Measurements from ENCODE around the gene LIN7A. TPM values are rescaled to one million over a fixed set of nuclear protein-coding genes. Genes with fewer than 3 reads are reported as not detected.

LIN7A gene
- total and polyA plus RNA-seq, 3 experiments from 2014 or later, result not detected

DNA sequence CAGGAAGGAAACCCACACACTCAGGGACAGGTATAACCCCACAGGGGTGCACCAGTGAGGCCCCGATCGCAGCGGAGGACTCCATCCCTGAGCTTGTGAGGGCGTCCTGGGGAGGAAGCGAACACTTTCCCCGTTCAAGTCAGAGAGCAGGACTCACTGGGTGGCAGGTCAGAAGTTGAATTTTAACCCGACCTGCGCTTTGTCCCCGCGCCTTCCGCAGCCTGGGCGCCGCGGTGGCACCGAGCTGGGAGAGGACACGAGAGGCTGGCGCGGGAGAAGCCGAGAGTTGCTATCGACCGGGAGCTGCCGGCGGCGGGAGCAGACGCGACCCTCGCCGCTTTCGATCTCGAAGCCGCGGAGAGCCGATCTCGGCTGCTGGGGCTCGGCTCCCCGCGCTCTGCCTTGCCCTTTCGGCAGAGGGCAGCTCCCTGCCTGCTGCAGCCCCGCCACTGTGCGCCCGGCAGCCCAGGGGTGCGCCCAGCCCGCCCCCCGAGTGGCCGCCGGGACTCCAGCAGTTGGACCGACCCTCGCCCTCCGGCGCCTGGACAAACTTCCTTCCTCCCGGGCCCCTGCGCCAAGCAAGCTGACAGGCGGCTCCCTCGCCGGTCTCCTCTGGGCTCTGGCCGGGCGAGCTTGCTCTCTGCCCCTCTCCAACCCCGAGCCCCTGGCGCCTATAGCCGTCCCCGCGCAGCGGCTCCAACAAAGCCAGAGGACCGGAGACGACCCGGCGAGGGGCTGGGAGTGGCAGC is 918 bp downstream of the LIN7A start:
- no peak for DNase-seq
- H3K27ac ChIP-seq (ENCODE audit: low read depth, low read length), result no peak overlapping the region
- no peaks in the 10 kb centered on the region for H3K36me3 ChIP-seq (ENCODE audit: insufficient read depth, low read length)
- no peaks in the 10 kb centered on the region for H3K27me3 ChIP-seq (ENCODE audit: insufficient read depth, low read length, poor library complexity, severe bottlenecking)
- ChIA-PET CTCF (no interaction called here), POLR2A (no interaction called here)
- Mint-ChIP-seq H3K27me3 (peaks cover 9 to 18% of the 10 kb centered on the region in 2 donors), H3K27ac (no peak overlapping the region), H3K36me3 (no peaks in the 10 kb centered on the region), H3K4me3 (no peak overlapping the region), H3K4me1 (no peaks in the 10 kb centered on the region), H3K9me3 (peaks cover 0 to 7% (median 2%) of the 10 kb centered on the region in 5 donors)
- H3K9me3 ChIP-seq (ENCODE audit: low read length), result no peaks in the 10 kb centered on the region
- H3K4me1 ChIP-seq (ENCODE audit: insufficient read depth, low read length), result no peaks in the 10 kb centered on the region
- H3K4me3 ChIP-seq (ENCODE audit: low read length), result no peak overlapping the region

DNA sequence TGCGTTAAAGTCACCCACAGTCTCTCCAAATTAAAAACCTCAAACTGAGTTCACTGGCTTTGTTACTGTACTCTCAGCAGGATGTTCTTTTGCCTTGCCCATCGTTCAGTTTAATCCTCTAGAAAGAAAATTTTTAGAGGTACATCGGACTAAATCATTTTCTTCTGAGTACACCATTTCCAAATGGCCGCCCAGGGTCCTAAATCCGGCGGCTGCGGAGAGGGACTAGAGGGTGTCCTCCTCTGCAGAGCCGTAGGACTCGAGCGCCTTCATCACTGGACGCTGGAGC is 1.4 kb downstream of the LIN7A start:
- no peak overlapping the region for H3K4me3 ChIP-seq (ENCODE audit: low read length)
- H3K27me3 ChIP-seq (ENCODE audit: insufficient read depth, low read length, poor library complexity, severe bottlenecking), result no peaks in the 10 kb centered on the region
- H3K27me3 Mint-ChIP-seq, result peaks cover 9 to 18% of the 10 kb centered on the region in 2 donors
- H3K9me3 Mint-ChIP-seq, result peaks cover 0 to 7% (median 2%) of the 10 kb centered on the region in 5 donors
- H3K27ac Mint-ChIP-seq, result no peak overlapping the region
- no peak overlapping the region for H3K27ac ChIP-seq (ENCODE audit: low read depth, low read length)
- no peaks in the 10 kb centered on the region for H3K36me3 Mint-ChIP-seq
- no peak overlapping the region for H3K4me3 Mint-ChIP-seq
- ChIA-PET CTCF (no interaction called here), POLR2A (no interaction called here)
- H3K9me3 ChIP-seq (ENCODE audit: low read length), result no peaks in the 10 kb centered on the region
- H3K4me1 Mint-ChIP-seq, result no peaks in the 10 kb centered on the region
- no peak for DNase-seq
- no peaks in the 10 kb centered on the region for H3K36me3 ChIP-seq (ENCODE audit: insufficient read depth, low read length)
- no peaks in the 10 kb centered on the region for H3K4me1 ChIP-seq (ENCODE audit: insufficient read depth, low read length)

- Mint-ChIP-seq H3K36me3 (no peaks in the 10 kb centered on the region), H3K4me1 (no peaks in the 10 kb centered on the region), H3K27ac (no peak overlapping the region), H3K27me3 (peaks cover 9 to 18% of the 10 kb centered on the region in 2 donors), H3K4me3 (no peak overlapping the region), H3K9me3 (peaks cover 0 to 8% (median 2%) of the 10 kb centered on the region in 5 donors)
- Histone ChIP-seq H3K27me3 (ENCODE audit: insufficient read depth, low read length, poor library complexity, severe bottlenecking) (no peaks in the 10 kb centered on the region), H3K4me1 (ENCODE audit: insufficient read depth, low read length) (no peaks in the 10 kb centered on the region), H3K27ac (ENCODE audit: low read depth, low read length) (no peak overlapping the region), H3K4me3 (ENCODE audit: low read length) (no peak overlapping the region), H3K9me3 (ENCODE audit: low read length) (no peaks in the 10 kb centered on the region), H3K36me3 (ENCODE audit: insufficient read depth, low read length) (no peaks in the 10 kb centered on the region)
- ChIA-PET CTCF (no interaction called here), POLR2A (no interaction called here)
- DNase-seq, result no peak
Observed at GRCh38 chr12:80935111-80935510, 2.6 kb downstream of the LIN7A start.

DNA sequence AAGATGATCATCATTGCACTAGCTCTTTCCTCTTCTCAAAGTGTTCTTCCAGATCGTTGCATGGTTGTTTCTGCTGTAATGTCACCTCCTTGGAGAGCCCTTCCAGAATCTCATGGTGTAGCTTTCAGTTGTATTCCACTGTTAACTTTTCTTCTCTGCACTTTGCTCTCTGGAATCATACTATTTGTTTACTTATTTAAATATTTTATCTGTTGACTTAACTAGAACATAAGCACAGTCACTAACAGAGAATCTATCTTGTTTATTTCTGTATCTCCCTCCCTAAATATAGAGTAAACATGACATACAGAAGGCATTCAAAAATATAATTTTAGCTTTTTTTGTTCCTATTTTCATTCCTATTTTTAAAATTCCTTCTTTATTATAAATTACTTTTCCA is 11.8 kb downstream of the LIN7A start:
- Histone ChIP-seq H3K4me1 (ENCODE audit: insufficient read depth, low read length) (no peaks in the 10 kb centered on the region), H3K36me3 (ENCODE audit: insufficient read depth, low read length) (no peaks in the 10 kb centered on the region), H3K9me3 (ENCODE audit: low read length) (no peaks in the 10 kb centered on the region), H3K27ac (ENCODE audit: low read depth, low read length) (no peak overlapping the region), H3K4me3 (ENCODE audit: low read length) (no peak overlapping the region), H3K27me3 (ENCODE audit: insufficient read depth, low read length, poor library complexity, severe bottlenecking) (no peaks in the 10 kb centered on the region)
- no peak overlapping the region for H3K4me3 Mint-ChIP-seq
- no peak for DNase-seq
- H3K36me3 Mint-ChIP-seq, result no peaks in the 10 kb centered on the region
- H3K27ac Mint-ChIP-seq, result no peak overlapping the region
- ChIA-PET CTCF (no interaction called here), POLR2A (no interaction called here)
- no peaks in the 10 kb centered on the region for H3K27me3 Mint-ChIP-seq
- peaks cover 0 to 12% (median 2%) of the 10 kb centered on the region in 5 donors for H3K9me3 Mint-ChIP-seq
- H3K4me1 Mint-ChIP-seq, result no peaks in the 10 kb centered on the region

GRCh38 chr12:80925237-80925636 is 12.5 kb downstream of the LIN7A start:
- Mint-ChIP-seq H3K4me1 (no peaks in the 10 kb centered on the region), H3K9me3 (peaks cover 0 to 12% (median 2%) of the 10 kb centered on the region in 5 donors), H3K27me3 (no peaks in the 10 kb centered on the region), H3K27ac (no peak overlapping the region), H3K4me3 (no peak overlapping the region), H3K36me3 (no peaks in the 10 kb centered on the region)
- H3K4me1 ChIP-seq (ENCODE audit: insufficient read depth, low read length), result no peaks in the 10 kb centered on the region
- H3K4me3 ChIP-seq (ENCODE audit: low read length), result no peak overlapping the region
- no peak for DNase-seq
- no peaks in the 10 kb centered on the region for H3K36me3 ChIP-seq (ENCODE audit: insufficient read depth, low read length)
- H3K9me3 ChIP-seq (ENCODE audit: low read length), result no peaks in the 10 kb centered on the region
- POLR2A ChIA-PET, result no interaction called here
- CTCF ChIA-PET, result no interaction called here
- no peaks in the 10 kb centered on the region for H3K27me3 ChIP-seq (ENCODE audit: insufficient read depth, low read length, poor library complexity, severe bottlenecking)
- H3K27ac ChIP-seq (ENCODE audit: low read depth, low read length), result no peak overlapping the region

GRCh38 chr12:80924437-80924836 is 13.3 kb downstream of the LIN7A start:
- ChIA-PET CTCF (interaction anchor here (1.5 kb wide), 1 partner anchor 11 kb away, joined by 4 read pairs; no protein-coding TSS in a partner anchor), POLR2A (no interaction called here)
- Mint-ChIP-seq H3K27ac (no peak overlapping the region), H3K4me1 (no peaks in the 10 kb centered on the region), H3K4me3 (no peak overlapping the region), H3K36me3 (no peaks in the 10 kb centered on the region), H3K27me3 (no peaks in the 10 kb centered on the region), H3K9me3 (peaks cover 0 to 12% (median 3%) of the 10 kb centered on the region in 5 donors)
- Histone ChIP-seq H3K27ac (ENCODE audit: low read depth, low read length) (no peak overlapping the region), H3K9me3 (ENCODE audit: low read length) (no peaks in the 10 kb centered on the region), H3K4me3 (ENCODE audit: low read length) (no peak overlapping the region), H3K36me3 (ENCODE audit: insufficient read depth, low read length) (no peaks in the 10 kb centered on the region), H3K4me1 (ENCODE audit: insufficient read depth, low read length) (no peaks in the 10 kb centered on the region), H3K27me3 (ENCODE audit: insufficient read depth, low read length, poor library complexity, severe bottlenecking) (no peaks in the 10 kb centered on the region)
- DNase-seq, result no peak

DNA sequence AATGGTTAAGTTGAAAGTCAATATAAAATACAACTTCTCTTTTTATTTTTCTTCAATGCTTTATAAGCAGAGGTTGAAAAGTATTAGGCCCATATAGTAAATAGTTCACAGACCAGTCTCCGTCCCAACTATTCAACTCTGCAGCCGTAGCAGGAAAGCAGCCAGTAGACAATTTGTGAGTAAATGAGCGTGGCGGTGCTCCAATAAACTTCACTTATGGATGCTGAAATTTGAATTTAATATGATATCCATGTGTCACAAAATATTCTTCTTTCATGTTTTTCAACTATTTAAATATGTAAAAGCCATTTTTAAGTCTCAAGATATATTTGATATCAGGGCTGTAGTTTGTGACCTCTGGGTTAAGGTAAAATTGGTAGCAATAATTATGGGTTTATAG is 17.7 kb downstream of the LIN7A start:
- Histone ChIP-seq H3K9me3 (ENCODE audit: low read length) (no peaks in the 10 kb centered on the region), H3K27ac (ENCODE audit: low read depth, low read length) (no peak overlapping the region), H3K27me3 (ENCODE audit: insufficient read depth, low read length, poor library complexity, severe bottlenecking) (no peaks in the 10 kb centered on the region), H3K4me1 (ENCODE audit: insufficient read depth, low read length) (no peaks in the 10 kb centered on the region), H3K36me3 (ENCODE audit: insufficient read depth, low read length) (no peaks in the 10 kb centered on the region), H3K4me3 (ENCODE audit: low read length) (no peak overlapping the region)
- peaks cover 0 to 12% (median 3%) of the 10 kb centered on the region in 5 donors for H3K9me3 Mint-ChIP-seq
- no peaks in the 10 kb centered on the region for H3K4me1 Mint-ChIP-seq
- H3K27me3 Mint-ChIP-seq, result peaks cover 0 to 1% of the 10 kb centered on the region in 2 donors
- POLR2A ChIA-PET, result no interaction called here
- CTCF ChIA-PET, result no interaction called here
- H3K27ac Mint-ChIP-seq, result no peak overlapping the region
- no peaks in the 10 kb centered on the region for H3K36me3 Mint-ChIP-seq
- DNase-seq, result no peak
- H3K4me3 Mint-ChIP-seq, result no peak overlapping the region

DNA sequence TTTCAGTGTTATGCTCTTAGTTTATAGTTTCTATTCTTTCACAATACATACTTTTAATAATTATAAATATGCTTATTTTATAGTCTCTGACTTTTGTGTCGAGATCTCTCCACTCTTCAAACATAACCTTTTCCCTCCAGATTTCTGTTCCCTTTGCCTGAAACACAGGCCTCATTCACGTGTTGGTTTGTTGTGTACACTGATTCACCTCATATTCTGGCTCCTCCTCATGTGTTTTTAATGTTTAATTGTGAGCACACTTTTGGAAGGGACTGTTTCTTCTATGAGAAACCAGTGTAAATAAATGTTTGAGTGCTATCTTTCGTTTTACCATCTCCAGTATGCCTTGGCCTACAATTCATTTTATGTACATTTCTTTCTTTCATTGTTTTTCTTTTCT is 20.1 kb downstream of the LIN7A start:
- POLR2A ChIA-PET, result no interaction called here
- Histone ChIP-seq H3K4me1 (ENCODE audit: insufficient read depth, low read length) (no peaks in the 10 kb centered on the region), H3K9me3 (ENCODE audit: low read length) (no peaks in the 10 kb centered on the region), H3K27ac (ENCODE audit: low read depth, low read length) (no peak overlapping the region), H3K36me3 (ENCODE audit: insufficient read depth, low read length) (no peaks in the 10 kb centered on the region), H3K4me3 (ENCODE audit: low read length) (no peak overlapping the region), H3K27me3 (ENCODE audit: insufficient read depth, low read length, poor library complexity, severe bottlenecking) (no peaks in the 10 kb centered on the region)
- DNase-seq, result no peak
- Mint-ChIP-seq H3K9me3 (peaks cover 2 to 9% (median 6%) of the 10 kb centered on the region in 5 donors), H3K4me1 (no peaks in the 10 kb centered on the region), H3K27me3 (peaks cover 0 to 1% of the 10 kb centered on the region in 2 donors), H3K36me3 (no peaks in the 10 kb centered on the region), H3K27ac (no peak overlapping the region), H3K4me3 (no peak overlapping the region)
- CTCF ChIA-PET, result no interaction called here

Measured in CD8-positive, alpha-beta memory T cell (primary cell).